Neuronal stem cell (in vitro differentiated cells): ENCODE results near the gene RPL10A.
A peak's percentile ranks its signal among the peaks of the same experiment; 100 is the strongest.
"Not testable (repeated sequence)": the region's sequence is repeated elsewhere in the genome, so short reads cannot be mapped to it uniquely, and the experiment has no call there.

Source experiments
- DNase-seq: peaks from one replicate; pipeline ENCODE4 v3.0.0-alpha.2; 2013; ENCODE audit warnings: low spot score
- H2AFZ ChIP-seq: one replicate; pipeline ENCODE4 v1.6.1; 2013; ENCODE audit warnings: mild to moderate bottlenecking, low read length, inconsistent platforms
- H2AK5ac ChIP-seq: 2 replicates; pipeline ENCODE4 v1.6.1; 2013; ENCODE audit warnings: low read depth, mild to moderate bottlenecking, inconsistent platforms, low read length, moderate library complexity, mixed read lengths
- H2BK120ac ChIP-seq: 2 replicates; pipeline ENCODE4 v1.6.1; 2013; ENCODE audit warnings: low read depth, mild to moderate bottlenecking, inconsistent platforms, low read length, moderate library complexity, mixed read lengths
- H2BK12ac ChIP-seq: one replicate; pipeline ENCODE4 v1.6.1; 2013; ENCODE audit warnings: low read length, inconsistent platforms
- H2BK15ac ChIP-seq: 2 replicates; pipeline ENCODE4 v1.6.1; 2013; ENCODE audit warnings: mild to moderate bottlenecking, low read length, inconsistent platforms, mixed read lengths
- H2BK5ac ChIP-seq: one replicate; pipeline ENCODE4 v1.6.1; 2013; ENCODE audit warnings: inconsistent platforms, mild to moderate bottlenecking, low read length, moderate library complexity
- H3K14ac ChIP-seq: one replicate; pipeline ENCODE4 v1.6.1; 2013; ENCODE audit warnings: low read length, inconsistent platforms
- H3K18ac ChIP-seq: 2 replicates; pipeline ENCODE4 v1.6.1; 2013; ENCODE audit warnings: low read length, inconsistent platforms
- H3K23ac ChIP-seq: 2 replicates; pipeline ENCODE4 v1.6.1; 2013; ENCODE audit warnings: low read depth, mild to moderate bottlenecking, mixed read lengths, low read length, inconsistent platforms; ENCODE audit not compliant: poor library complexity
- H3K27ac ChIP-seq: replicated peaks from 3 replicates; pipeline ENCODE4 v1.5.1; 2013; ENCODE audit warnings: low read length, inconsistent platforms
- H3K27me3 ChIP-seq, 3 experiments: 2 replicates each; pipeline ENCODE4 v1.6.1; 2013; ENCODE audit warnings: low read length in 3 of 3, mild to moderate bottlenecking in 2 of 3, inconsistent platforms in 1 of 3, low read depth in 1 of 3, mixed read lengths in 1 of 3, moderate library complexity in 1 of 3; ENCODE audit not compliant: control insufficient read depth in 3 of 3, insufficient read depth in 3 of 3
- H3K36me3 ChIP-seq, 2 donors: replicated peaks in 1 of 2; 2 replicates each; pipeline ENCODE4 v1.6.1; 2013; ENCODE audit warnings: low read length in 2 of 2; ENCODE audit not compliant: control insufficient read depth in 2 of 2, insufficient read depth in 2 of 2
- H3K4ac ChIP-seq: 2 replicates; pipeline ENCODE4 v1.6.1; 2013; ENCODE audit warnings: inconsistent platforms, mild to moderate bottlenecking, low read length, moderate library complexity
- H3K4me1 ChIP-seq, 2 donors: 1 replicate in 1 of 2; 2 replicates in 1 of 2; pipeline ENCODE4 v1.6.1; 2013; ENCODE audit warnings: low read length in 2 of 2, low read depth in 1 of 2; ENCODE audit not compliant: control insufficient read depth in 2 of 2, insufficient read depth in 1 of 2
- H3K4me2 ChIP-seq: one replicate; pipeline ENCODE4 v1.6.1; 2013; ENCODE audit warnings: mild to moderate bottlenecking, low read length, inconsistent platforms; ENCODE audit not compliant: insufficient read depth, poor library complexity, severe bottlenecking
- H3K4me3 ChIP-seq, 2 donors: 2 replicates each; pipeline ENCODE4 v1.5.1; 2013; ENCODE audit warnings: low read length in 2 of 2, mild to moderate bottlenecking in 2 of 2, inconsistent platforms in 1 of 2, moderate library complexity in 1 of 2
- H3K79me1 ChIP-seq: one replicate; pipeline ENCODE4 v1.6.1; 2013; ENCODE audit warnings: low read depth, mild to moderate bottlenecking, inconsistent platforms, low read length, moderate library complexity
- H3K9ac ChIP-seq: one replicate; pipeline ENCODE4 v1.6.1; 2013; ENCODE audit warnings: mild to moderate bottlenecking, low read depth, low read length, inconsistent platforms; ENCODE audit not compliant: poor library complexity
- H3K9me3 ChIP-seq, 2 donors: replicated peaks in 1 of 2; 2 replicates each; pipeline versions ENCODE3 to v1.6.1; 2013; ENCODE audit warnings: low read length in 2 of 2, mild to moderate bottlenecking in 2 of 2, inconsistent platforms in 1 of 2, low read depth in 1 of 2, mixed read lengths in 1 of 2, moderate library complexity in 1 of 2; ENCODE audit not compliant: control insufficient read depth in 2 of 2, insufficient read depth in 1 of 2
- H4K8ac ChIP-seq: one replicate; pipeline ENCODE4 v1.6.1; 2013; ENCODE audit warnings: low read depth, mild to moderate bottlenecking, inconsistent platforms, low read length, moderate library complexity
- H4K91ac ChIP-seq: one replicate; pipeline ENCODE4 v1.6.1; 2013; ENCODE audit warnings: low read length, low read depth, mild to moderate bottlenecking, inconsistent platforms; ENCODE audit not compliant: poor library complexity
- WGBS, 2 donors: extraction: QIAGEN DNeasy Blood & Tissue Kit; methylation state at CpG; one replicate each; pipeline ENCODE4 v1.1.7; 2013; ENCODE audit warnings: missing lambda C conversion rate in 2 of 2, mixed read lengths in 1 of 2; ENCODE audit not compliant: insufficient read length in 2 of 2, insufficient replicate concordance in 1 of 2; ENCODE audit errors: extremely low coverage in 2 of 2; 5-methylcytosine and 5-hydroxymethylcytosine counted together

RPL10A gene

GRCh38 chr6:35515939-35516338 is 47.7 kb downstream of the RPL10A start:
- Histone ChIP-seq H3K18ac (peak overlapping the region; percentile 64), H3K4me1 (peaks cover under 1 to 14% of the 10 kb centered on the region in 2 donors)
- not testable (repeated sequence) for H2AFZ ChIP-seq, H3K9me3 ChIP-seq, H3K14ac ChIP-seq, DNase-seq, H3K36me3 ChIP-seq, H2AK5ac ChIP-seq, H3K4ac ChIP-seq, H2BK12ac ChIP-seq, H3K23ac ChIP-seq, H3K79me1 ChIP-seq, H4K91ac ChIP-seq, H2BK120ac ChIP-seq, H2BK15ac ChIP-seq, H3K4me2 ChIP-seq, H4K8ac ChIP-seq, H3K27me3 ChIP-seq, H2BK5ac ChIP-seq, H3K4me3 ChIP-seq, H3K27ac ChIP-seq, H3K9ac ChIP-seq
- no CpG with 5 or more reads among the region's 6 CpGs for WGBS, 2 donors

- H2BK12ac ChIP-seq, result no peak overlapping the region
- no peak overlapping the region for H3K23ac ChIP-seq
- no peak overlapping the region for H3K4me2 ChIP-seq
- no peaks in the 10 kb centered on the region for H3K9me3 ChIP-seq
- no peaks in the 10 kb centered on the region for H3K79me1 ChIP-seq
- no peaks in the 10 kb centered on the region for H3K27me3 ChIP-seq
- H3K4me1 ChIP-seq, result peaks cover 5 to 10% of the 10 kb centered on the region in 2 donors
- H2BK15ac ChIP-seq, result no peak overlapping the region
- DNase-seq, result no peak
- no peak overlapping the region for H3K14ac ChIP-seq
- no peak overlapping the region for H3K4me3 ChIP-seq
- H3K36me3 ChIP-seq, result no peaks in the 10 kb centered on the region
- no peak overlapping the region for H3K18ac ChIP-seq
- H2BK120ac ChIP-seq, result no peak overlapping the region
- WGBS, 2 donors, result no CpG with 5 or more reads among the region's 6 CpGs
- H3K27ac ChIP-seq, result no peak overlapping the region
- H2AK5ac ChIP-seq, result no peak overlapping the region
- H2BK5ac ChIP-seq, result no peak overlapping the region
- H4K8ac ChIP-seq, result no peak overlapping the region
- H3K9ac ChIP-seq, result no peak overlapping the region
- H3K4ac ChIP-seq, result no peak overlapping the region
- no peak overlapping the region for H4K91ac ChIP-seq
- H2AFZ ChIP-seq, result no peak overlapping the region
Observed at GRCh38 chr6:35516712-35517111, 48.5 kb downstream of the RPL10A start.

- H4K8ac ChIP-seq, H2AK5ac ChIP-seq, H3K23ac ChIP-seq, H2BK5ac ChIP-seq, H3K36me3 ChIP-seq, H3K4ac ChIP-seq, H3K4me2 ChIP-seq, H2BK120ac ChIP-seq, H3K9ac ChIP-seq, H2AFZ ChIP-seq, H3K79me1 ChIP-seq, H3K4me3 ChIP-seq, H3K14ac ChIP-seq, H3K4me1 ChIP-seq, DNase-seq, H4K91ac ChIP-seq, H2BK12ac ChIP-seq, H3K27me3 ChIP-seq, H3K9me3 ChIP-seq, H3K27ac ChIP-seq, H2BK15ac ChIP-seq, H3K18ac ChIP-seq: not testable (repeated sequence)
- WGBS, 2 donors, result no CpG with 5 or more reads among the region's 7 CpGs
Observed at GRCh38 chr6:35517978-35518377, 49.8 kb downstream of the RPL10A start.

- no peak overlapping the region for H4K8ac ChIP-seq
- no CpG with 5 or more reads among the region's 6 CpGs for WGBS, 2 donors
- no peak overlapping the region for H2BK12ac ChIP-seq
- no peak overlapping the region for H3K9ac ChIP-seq
- no peak overlapping the region for H2BK120ac ChIP-seq
- H3K4me2 ChIP-seq, result no peak overlapping the region
- no peaks in the 10 kb centered on the region for H3K79me1 ChIP-seq
- no peak overlapping the region for H3K14ac ChIP-seq
- H3K36me3 ChIP-seq, result no peaks in the 10 kb centered on the region
- no peak for DNase-seq
- no peak overlapping the region for H3K4ac ChIP-seq
- no peak overlapping the region for H2BK15ac ChIP-seq
- no peak overlapping the region for H3K4me3 ChIP-seq
- no peaks in the 10 kb centered on the region for H3K9me3 ChIP-seq
- H3K27me3 ChIP-seq, result no peaks in the 10 kb centered on the region
- peaks cover 5% of the 10 kb centered on the region in 2 donors for H3K4me1 ChIP-seq
- no peak overlapping the region for H2AFZ ChIP-seq
- no peak overlapping the region for H2BK5ac ChIP-seq
- H3K18ac ChIP-seq, result no peak overlapping the region
- H3K27ac ChIP-seq, result no peak overlapping the region
- H3K23ac ChIP-seq, result no peak overlapping the region
- H4K91ac ChIP-seq, result no peak overlapping the region
- no peak overlapping the region for H2AK5ac ChIP-seq
Observed at GRCh38 chr6:35518566-35519312, 50.5 kb downstream of the RPL10A start.
